Activated CD4-positive, alpha-beta memory T cell treated with anti-CD3 and anti-CD28 coated beads for 36 hours (primary cell): ENCODE data around the gene LAMP1. TPM values are rescaled to one million over a fixed set of nuclear protein-coding genes. Genes with fewer than 3 reads are reported as not detected.

Experiments used
- CTCF ChIA-PET: fragments of 350-600 bp; sonication (Branson Sonifier 250); formaldehyde crosslinking; loops from one replicate; lab custom pipeline; 2021; ENCODE audit warnings: antibody characterized with exemption, inconsistent platforms; lab: Charles Lee
- POLR2A ChIA-PET: fragments of 350-600 bp; sonication (Branson Sonifier 250); formaldehyde crosslinking; loops from one replicate; lab custom pipeline; 2021; ENCODE audit warnings: antibody characterized with exemption; lab: Charles Lee
- DNase-seq: peaks from one replicate; pipeline ENCODE4 v3.0.0-alpha.2; 2020
- H3K27ac Mint-ChIP-seq: one replicate; pipeline ENCODE4 v1.8.0; 2021; ENCODE audit warnings: mixed read lengths
- H3K27me3 Mint-ChIP-seq: one replicate; pipeline ENCODE4 v1.8.0; 2021; ENCODE audit warnings: mixed read lengths
- H3K36me3 Mint-ChIP-seq: one replicate; pipeline ENCODE4 v1.8.0; 2021; ENCODE audit warnings: mixed read lengths
- H3K4me1 Mint-ChIP-seq: one replicate; pipeline ENCODE4 v1.8.0; 2021; ENCODE audit warnings: low read depth, mixed read lengths
- H3K4me3 Mint-ChIP-seq: one replicate; pipeline ENCODE4 v1.8.0; 2021; ENCODE audit warnings: mild to moderate bottlenecking, mixed read lengths
- H3K9me3 Mint-ChIP-seq: one replicate; pipeline ENCODE4 v1.8.0; 2021; ENCODE audit warnings: mixed read lengths
- intact Hi-C: fragments of 100-400 bp; cut with micrococcal nuclease; formaldehyde crosslinking; loops from one replicate; pipeline ENCODE4 v1.15.1; 2023
- total RNA-seq, 2 experiments: library from RNA; stranded (reverse); gene quantifications; one replicate each; pipeline ENCODE4 v1.2.3, GENCODE V29; 2021

LAMP1 gene
- total RNA-seq, 2 experiments from 2014 or later: 45.9 to 46.8 TPM

DNA sequence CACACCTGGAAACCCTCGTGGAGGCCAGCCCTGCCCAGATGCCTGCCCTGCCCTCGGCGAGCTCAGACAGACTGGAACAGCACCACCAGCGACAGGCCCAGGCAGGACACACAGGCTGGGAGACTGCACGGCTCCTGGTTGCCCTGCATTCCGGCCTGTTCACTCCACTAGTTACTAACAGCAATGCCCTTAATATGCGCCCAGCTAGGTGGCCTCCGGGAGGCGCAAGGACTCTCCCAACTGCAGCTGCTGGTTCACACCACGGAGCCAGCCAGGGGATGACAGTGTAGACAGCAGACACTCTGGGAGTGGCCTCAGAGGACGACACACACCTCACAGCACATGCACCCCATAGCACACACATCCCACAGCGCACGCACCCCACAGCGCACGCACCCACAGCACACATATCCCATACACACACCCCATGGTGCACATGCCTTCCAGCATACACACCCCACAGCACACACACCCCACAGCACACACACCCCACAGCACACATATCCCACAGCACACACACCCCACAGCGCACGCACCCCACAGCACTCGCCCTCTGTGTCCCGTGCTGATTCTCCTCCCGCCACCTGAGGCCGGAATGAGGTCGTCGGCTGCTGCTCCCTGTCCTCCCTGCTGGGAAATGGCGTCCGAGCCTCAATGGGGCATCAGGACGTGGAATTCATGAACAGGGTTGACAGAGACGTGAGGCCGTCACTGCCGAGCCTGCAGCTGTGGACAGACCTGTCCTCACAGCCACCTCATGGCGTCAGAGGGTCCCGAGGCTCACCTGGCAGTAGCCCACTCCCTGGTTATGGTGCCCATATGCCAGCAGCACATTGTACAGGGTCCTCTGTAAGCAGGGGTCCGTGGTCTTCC lies 53.3 kb downstream of the LAMP1 start:
- DNase-seq: no peak
- no peaks in the 10 kb centered on the region for H3K4me1 Mint-ChIP-seq
- ChIA-PET CTCF (no interaction called here), POLR2A (no interaction called here)
- H3K4me3 Mint-ChIP-seq: no peak overlapping the region
- H3K27ac Mint-ChIP-seq: no peak overlapping the region
- H3K27me3 Mint-ChIP-seq: no peaks in the 10 kb centered on the region
- peaks cover 8% of the 10 kb centered on the region for H3K9me3 Mint-ChIP-seq
- peaks cover 4% of the 10 kb centered on the region for H3K36me3 Mint-ChIP-seq
- intact Hi-C loops: no loop called here

DNA sequence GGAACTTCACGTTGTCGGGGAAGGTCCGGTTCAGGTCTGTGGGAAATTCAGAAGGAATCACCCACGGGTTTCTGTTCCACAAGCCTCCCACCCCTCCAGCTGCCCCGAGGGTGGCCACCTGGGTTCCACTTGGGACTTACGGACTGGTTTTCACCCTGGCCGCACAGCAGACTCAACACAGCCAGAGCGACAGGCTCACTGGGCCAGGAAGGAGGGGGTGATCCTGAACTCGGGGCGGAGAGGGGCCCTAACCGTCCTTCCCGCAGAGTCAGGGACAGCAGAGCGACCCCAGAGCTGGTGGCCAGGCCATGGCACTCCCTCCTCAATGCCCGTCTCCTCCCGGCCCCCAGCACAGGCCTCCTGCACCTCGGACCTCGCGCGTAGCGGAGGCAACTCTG lies 53.9 kb downstream of the LAMP1 start:
- CTCF ChIA-PET: no interaction called here
- H3K36me3 Mint-ChIP-seq: no peaks in the 10 kb centered on the region
- H3K4me3 Mint-ChIP-seq: no peak overlapping the region
- peaks cover 3% of the 10 kb centered on the region for H3K9me3 Mint-ChIP-seq
- H3K27me3 Mint-ChIP-seq: no peaks in the 10 kb centered on the region
- POLR2A ChIA-PET: no interaction called here
- intact Hi-C loops: no loop called here
- H3K27ac Mint-ChIP-seq: no peak overlapping the region
- H3K4me1 Mint-ChIP-seq: no peaks in the 10 kb centered on the region
- DNase-seq: no peak

DNA sequence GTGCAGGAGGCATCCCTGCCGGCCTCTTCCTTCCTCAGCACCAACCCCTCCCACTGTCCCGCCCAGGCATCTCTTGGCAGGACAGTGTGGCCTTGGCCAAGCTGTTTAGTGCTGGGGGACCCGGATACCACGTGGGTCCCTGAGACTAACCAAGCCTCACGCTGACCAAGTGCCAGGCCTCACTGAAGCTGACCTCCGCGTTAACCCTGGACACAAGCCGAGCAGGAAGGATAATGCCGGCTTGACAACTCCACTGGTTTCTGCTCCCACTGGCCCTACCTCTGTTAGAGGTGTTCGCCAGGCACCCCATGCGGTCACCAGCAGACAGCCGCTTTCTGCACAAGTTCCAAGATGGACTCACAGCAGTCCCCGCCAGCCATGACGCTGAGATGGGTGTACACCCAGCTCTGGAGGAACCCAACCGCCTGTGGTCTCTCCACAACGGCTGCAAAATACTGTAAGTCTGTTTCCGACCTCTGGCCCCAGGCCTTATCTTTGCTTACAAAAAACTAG lies 54.5 kb downstream of the LAMP1 start:
- POLR2A ChIA-PET: no interaction called here
- no peak overlapping the region for H3K4me3 Mint-ChIP-seq
- H3K27me3 Mint-ChIP-seq: no peaks in the 10 kb centered on the region
- no peaks in the 10 kb centered on the region for H3K4me1 Mint-ChIP-seq
- CTCF ChIA-PET: no interaction called here
- H3K9me3 Mint-ChIP-seq: peaks cover 3% of the 10 kb centered on the region
- intact Hi-C loops: no loop called here
- no peaks in the 10 kb centered on the region for H3K36me3 Mint-ChIP-seq
- DNase-seq: no peak
- H3K27ac Mint-ChIP-seq: no peak overlapping the region

DNA sequence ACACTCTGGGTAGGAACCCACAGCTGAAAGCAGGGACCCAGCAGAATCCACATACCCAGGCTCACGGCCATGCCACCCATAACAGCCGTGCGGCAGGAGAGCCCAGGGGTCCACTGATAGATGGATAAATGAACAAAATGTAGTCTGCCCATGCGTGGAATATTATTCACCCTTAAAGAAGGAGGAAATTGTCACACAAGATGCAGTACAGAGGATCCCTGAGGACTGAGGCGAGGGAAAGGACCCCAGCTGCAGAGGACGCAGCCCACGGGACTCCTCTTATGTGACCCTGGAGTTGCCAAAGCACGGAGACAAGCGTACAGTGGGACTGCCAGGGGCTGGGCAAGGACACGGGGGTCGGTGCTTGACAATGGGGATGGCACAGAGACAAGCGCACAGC lies 56.2 kb downstream of the LAMP1 start:
- intact Hi-C loops: no loop called here
- CTCF ChIA-PET: no interaction called here
- H3K4me1 Mint-ChIP-seq: no peaks in the 10 kb centered on the region
- H3K9me3 Mint-ChIP-seq: no peaks in the 10 kb centered on the region
- no peak overlapping the region for H3K4me3 Mint-ChIP-seq
- POLR2A ChIA-PET: no interaction called here
- no peaks in the 10 kb centered on the region for H3K36me3 Mint-ChIP-seq
- no peak overlapping the region for H3K27ac Mint-ChIP-seq
- no peaks in the 10 kb centered on the region for H3K27me3 Mint-ChIP-seq
- DNase-seq: no peak

DNA sequence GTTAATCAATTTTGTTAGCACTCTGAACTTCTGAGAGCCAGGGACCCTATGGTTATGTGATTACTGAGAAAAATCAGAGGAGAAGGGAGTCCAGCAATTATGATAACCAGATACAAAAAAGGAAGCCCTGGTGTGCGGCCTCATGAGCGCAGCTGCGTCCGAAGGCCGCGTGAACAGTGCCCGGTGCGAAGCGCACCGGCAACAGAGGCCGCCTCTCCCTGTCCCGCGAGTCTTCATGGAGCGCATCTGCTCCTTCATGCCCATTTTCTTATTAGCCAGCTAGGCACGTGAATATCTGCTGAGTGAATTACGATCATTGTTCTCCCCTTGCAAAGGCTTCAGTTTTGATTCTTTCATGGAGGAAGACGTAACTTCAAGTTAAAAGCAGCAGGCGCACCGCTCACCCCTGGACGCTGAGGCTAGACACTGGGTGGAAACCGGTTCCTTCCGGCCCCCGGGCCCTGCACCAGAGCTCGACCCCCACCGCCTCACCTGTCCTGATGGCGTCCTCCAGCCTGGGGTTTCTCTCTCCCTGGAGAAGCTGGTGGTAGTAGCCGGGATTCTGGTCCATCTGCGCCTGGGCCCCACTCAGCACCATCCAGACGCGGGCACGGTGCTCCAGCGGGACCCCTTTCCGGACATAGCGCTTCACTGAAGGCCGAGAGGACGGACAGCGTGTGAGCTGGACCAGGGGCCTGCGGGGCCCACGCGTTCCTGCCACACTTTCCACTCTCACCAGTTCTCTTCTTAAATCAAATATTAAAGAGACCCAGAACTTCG lies 58.0 kb downstream of the LAMP1 start:
- POLR2A ChIA-PET: no interaction called here
- Mint-ChIP-seq H3K4me1 (no peaks in the 10 kb centered on the region), H3K27me3 (peaks cover 3% of the 10 kb centered on the region), H3K27ac (no peak overlapping the region), H3K9me3 (no peaks in the 10 kb centered on the region), H3K4me3 (no peak overlapping the region), H3K36me3 (no peaks in the 10 kb centered on the region)
- intact Hi-C loops: no loop called here
- CTCF ChIA-PET: interaction anchor here (1.0 kb wide), 1 partner anchor 39 kb away, joined by 4 read pairs; no protein-coding TSS in a partner anchor
- no peak for DNase-seq

DNA sequence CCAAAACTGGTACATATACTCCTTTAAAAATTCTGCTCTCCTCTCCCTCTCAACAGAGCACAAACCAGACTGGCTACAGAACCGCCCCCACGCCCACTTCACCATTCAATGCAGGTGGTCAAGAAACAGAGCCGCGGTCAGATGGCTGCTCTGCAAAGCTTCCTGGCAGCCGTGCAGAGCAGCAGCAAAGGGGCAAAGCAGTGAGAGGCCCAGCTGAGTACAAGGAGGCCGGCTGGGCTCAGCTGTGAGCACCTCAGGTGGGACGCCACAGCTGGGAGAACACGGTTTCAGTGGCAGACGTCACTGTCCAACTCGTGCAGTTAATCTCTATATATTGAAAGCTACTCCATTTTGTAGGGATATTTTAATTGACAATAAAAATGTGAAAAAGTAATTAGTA lies 58.6 kb downstream of the LAMP1 start:
- no peaks in the 10 kb centered on the region for H3K4me1 Mint-ChIP-seq
- H3K27me3 Mint-ChIP-seq: peaks cover 3% of the 10 kb centered on the region
- POLR2A ChIA-PET: no interaction called here
- CTCF ChIA-PET: interaction anchor here (1.0 kb wide), 1 partner anchor 38 kb away, joined by 4 read pairs; no protein-coding TSS in a partner anchor
- H3K4me3 Mint-ChIP-seq: no peak overlapping the region
- intact Hi-C loops: no loop called here
- no peaks in the 10 kb centered on the region for H3K9me3 Mint-ChIP-seq
- DNase-seq: no peak
- H3K36me3 Mint-ChIP-seq: no peaks in the 10 kb centered on the region
- H3K27ac Mint-ChIP-seq: no peak overlapping the region

DNA sequence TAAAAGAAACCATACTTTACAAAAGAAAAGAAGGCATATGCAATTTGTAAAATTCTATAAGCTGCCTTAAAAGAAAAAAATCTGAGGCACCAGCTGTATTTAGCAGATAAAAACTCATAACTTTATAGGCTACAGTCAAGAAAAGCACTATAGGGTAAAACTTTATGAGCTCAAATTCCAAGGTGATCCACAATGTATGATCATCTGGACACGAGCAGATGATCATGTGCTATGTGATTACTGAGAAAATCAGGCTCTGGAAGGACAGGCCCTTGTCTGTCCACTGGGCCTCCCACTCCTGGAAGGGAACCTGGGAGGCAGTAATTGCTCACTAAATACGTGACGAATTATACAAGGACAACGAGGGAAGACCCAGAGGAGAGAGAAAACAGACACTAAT lies 59.6 kb downstream of the LAMP1 start:
- H3K27me3 Mint-ChIP-seq: peaks cover 4% of the 10 kb centered on the region
- ChIA-PET POLR2A (no interaction called here), CTCF (no interaction called here)
- intact Hi-C loops: no loop called here
- H3K27ac Mint-ChIP-seq: no peak overlapping the region
- H3K9me3 Mint-ChIP-seq: no peaks in the 10 kb centered on the region
- H3K36me3 Mint-ChIP-seq: no peaks in the 10 kb centered on the region
- no peak for DNase-seq
- H3K4me3 Mint-ChIP-seq: no peak overlapping the region
- H3K4me1 Mint-ChIP-seq: no peaks in the 10 kb centered on the region

DNA sequence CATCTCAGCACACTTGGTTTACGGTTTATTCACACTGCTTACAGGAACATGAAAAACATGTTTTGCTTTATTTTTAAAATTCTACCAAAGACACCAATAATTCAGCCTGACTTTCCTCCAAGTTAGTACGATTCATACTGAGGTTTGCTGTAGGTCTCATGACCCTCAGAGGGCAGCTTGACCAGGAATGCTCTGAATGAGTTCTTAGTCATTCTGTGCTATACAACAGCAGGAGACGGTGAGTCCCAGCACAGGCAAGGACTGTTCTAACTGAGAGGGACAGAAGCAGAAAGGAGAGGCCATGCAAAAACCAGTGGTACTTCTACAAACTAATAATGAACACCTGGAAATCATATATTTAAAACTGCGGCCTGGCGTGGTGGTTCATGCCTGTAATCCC lies 60.5 kb downstream of the LAMP1 start:
- intact Hi-C loops: no loop called here
- CTCF ChIA-PET: no interaction called here
- no peak for DNase-seq
- no peak overlapping the region for H3K4me3 Mint-ChIP-seq
- peaks cover 9% of the 10 kb centered on the region for H3K27me3 Mint-ChIP-seq
- POLR2A ChIA-PET: no interaction called here
- no peaks in the 10 kb centered on the region for H3K4me1 Mint-ChIP-seq
- H3K27ac Mint-ChIP-seq: no peak overlapping the region
- H3K9me3 Mint-ChIP-seq: no peaks in the 10 kb centered on the region
- no peaks in the 10 kb centered on the region for H3K36me3 Mint-ChIP-seq

DNA sequence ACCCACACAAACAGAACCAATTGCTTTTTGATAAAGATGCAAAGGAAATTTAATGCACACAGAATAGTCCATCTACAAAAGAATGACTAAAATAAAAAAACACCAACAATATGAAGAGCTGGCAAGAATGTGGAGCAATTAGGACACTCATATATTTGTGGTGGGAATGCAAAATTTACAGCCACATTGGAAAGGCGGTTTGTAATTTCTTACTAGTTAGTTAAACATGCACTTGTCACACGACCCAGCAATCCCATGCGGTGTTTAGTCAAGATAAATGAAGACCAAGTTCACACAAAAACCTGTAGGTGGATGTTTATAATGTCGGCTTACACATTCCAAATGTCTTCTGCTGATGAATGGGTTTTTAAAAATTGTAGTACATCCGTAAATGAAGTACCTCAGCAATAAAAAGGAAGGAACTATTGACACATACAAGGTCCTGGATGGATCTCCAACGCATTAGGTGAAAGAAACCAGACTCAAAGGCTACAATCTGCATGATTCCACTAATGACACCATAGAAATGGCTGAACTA lies 61.7 kb downstream of the LAMP1 start:
- DNase-seq: no peak
- H3K4me1 Mint-ChIP-seq: no peaks in the 10 kb centered on the region
- ChIA-PET CTCF (no interaction called here), POLR2A (no interaction called here)
- intact Hi-C loops: no loop called here
- peaks cover 12% of the 10 kb centered on the region for H3K27me3 Mint-ChIP-seq
- H3K36me3 Mint-ChIP-seq: no peaks in the 10 kb centered on the region
- H3K27ac Mint-ChIP-seq: no peak overlapping the region
- no peaks in the 10 kb centered on the region for H3K9me3 Mint-ChIP-seq
- H3K4me3 Mint-ChIP-seq: no peak overlapping the region

DNA sequence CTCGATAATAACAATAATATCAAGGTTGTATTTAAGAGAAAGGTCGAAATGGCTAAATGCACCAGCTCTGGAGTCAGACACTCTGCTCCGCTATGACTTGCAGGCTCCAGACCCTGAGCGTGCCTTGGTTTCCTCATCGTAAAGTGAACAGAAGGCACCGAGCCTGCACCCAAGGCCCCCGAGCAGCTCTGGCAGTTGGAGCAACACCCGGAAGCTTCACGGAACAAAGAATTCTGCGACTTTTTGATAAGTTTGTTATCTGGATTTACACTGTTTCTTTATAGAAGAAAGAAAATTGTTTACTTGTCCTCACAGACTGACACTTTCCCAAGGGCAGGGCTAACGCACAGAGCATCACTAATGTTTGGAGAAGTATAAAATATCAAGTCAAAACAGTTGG lies 62.5 kb downstream of the LAMP1 start:
- no peaks in the 10 kb centered on the region for H3K4me1 Mint-ChIP-seq
- H3K4me3 Mint-ChIP-seq: no peak overlapping the region
- intact Hi-C loops: no loop called here
- POLR2A ChIA-PET: no interaction called here
- peaks cover 12% of the 10 kb centered on the region for H3K27me3 Mint-ChIP-seq
- DNase-seq: no peak
- no peaks in the 10 kb centered on the region for H3K9me3 Mint-ChIP-seq
- H3K27ac Mint-ChIP-seq: no peak overlapping the region
- no peaks in the 10 kb centered on the region for H3K36me3 Mint-ChIP-seq
- CTCF ChIA-PET: no interaction called here

DNA sequence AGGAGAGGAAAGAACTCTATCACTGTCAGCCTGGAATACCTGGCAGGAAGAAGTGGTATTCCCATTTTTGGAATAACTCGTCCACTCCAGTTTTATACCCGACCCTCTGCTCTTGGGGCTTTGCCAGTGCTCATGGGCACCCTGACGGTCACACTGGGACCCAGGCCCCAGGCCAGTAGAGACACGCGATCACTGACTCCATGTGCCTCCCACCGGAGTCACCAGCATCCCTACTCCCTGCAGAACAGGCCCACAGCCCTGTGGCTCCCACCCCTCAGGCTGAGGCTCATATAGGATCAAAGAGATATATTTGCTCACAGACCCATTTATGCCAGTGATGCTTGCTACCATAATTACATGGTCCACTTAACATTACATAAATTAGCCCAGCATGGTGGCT lies 63.4 kb downstream of the LAMP1 start:
- no peaks in the 10 kb centered on the region for H3K4me1 Mint-ChIP-seq
- no peaks in the 10 kb centered on the region for H3K36me3 Mint-ChIP-seq
- POLR2A ChIA-PET: no interaction called here
- intact Hi-C loops: no loop called here
- H3K27ac Mint-ChIP-seq: no peak overlapping the region
- no peaks in the 10 kb centered on the region for H3K9me3 Mint-ChIP-seq
- no peak overlapping the region for H3K4me3 Mint-ChIP-seq
- no peak for DNase-seq
- peaks cover 15% of the 10 kb centered on the region for H3K27me3 Mint-ChIP-seq
- CTCF ChIA-PET: no interaction called here

DNA sequence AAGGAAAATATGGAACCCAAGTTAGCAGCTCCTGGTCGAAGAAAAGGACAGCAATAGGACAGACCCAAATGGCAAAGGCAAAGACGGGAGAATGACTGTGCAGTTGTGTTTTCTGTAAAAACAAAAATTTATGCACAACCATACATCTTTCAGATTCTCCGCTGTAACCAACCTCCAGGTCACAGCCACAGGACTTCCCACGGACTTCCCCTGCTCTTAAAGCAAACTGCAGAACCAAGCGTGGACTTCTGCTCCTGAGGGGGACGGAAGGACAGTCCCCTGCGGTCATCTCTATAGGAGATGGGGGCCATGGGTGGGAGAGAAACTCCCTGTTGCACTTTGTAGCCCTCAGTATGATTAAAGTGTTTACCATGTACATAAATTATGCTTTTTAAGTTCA lies 64.4 kb downstream of the LAMP1 start:
- Mint-ChIP-seq H3K4me3 (no peak overlapping the region), H3K9me3 (no peaks in the 10 kb centered on the region), H3K27ac (no peak overlapping the region), H3K27me3 (peaks cover 20% of the 10 kb centered on the region), H3K36me3 (no peaks in the 10 kb centered on the region), H3K4me1 (no peaks in the 10 kb centered on the region)
- CTCF ChIA-PET: no interaction called here
- POLR2A ChIA-PET: no interaction called here
- no peak for DNase-seq
- intact Hi-C loops: no loop called here
